OCI-LY3 (cell line): Measurements from ENCODE around the gene MDM4.

ENCODE experiments used
- H2AFZ ChIP-seq: fragments of 200-600, 300-600 bp; shearing (Covaris generic); 2 replicates; pipeline ENCODE4 v1.6.0; 2014; ENCODE audit warnings: antibody characterized with exemption, low read depth, low read length
- H3K27ac ChIP-seq: fragments of 200-600, 300-600 bp; sonication (generic); 2 replicates; pipeline ENCODE4 v1.5.1; 2014; ENCODE audit warnings: mild to moderate bottlenecking, low read length, moderate library complexity, mixed read lengths
- H3K27me3 ChIP-seq: fragments of 200-600, 300-600 bp; sonication (generic); 2 replicates; pipeline ENCODE4 v1.6.1; 2014; ENCODE audit warnings: low read depth, low read length, mixed read lengths
- H3K36me3 ChIP-seq: fragments of 200-600, 300-600 bp; sonication (generic); replicated peaks from 2 replicates; pipeline ENCODE3; 2014; ENCODE audit warnings: low read depth, low read length, mixed read lengths
- H3K4me1 ChIP-seq: fragments of 300-600, 200-600 bp; sonication (generic); 2 replicates; pipeline ENCODE4 v1.6.1; 2014; ENCODE audit warnings: low read length, mixed read lengths
- H3K4me2 ChIP-seq: fragments of 200-600, 300-600 bp; sonication (generic); 2 replicates; pipeline ENCODE4 v1.6.1; 2014; ENCODE audit warnings: low read length, mixed read lengths
- H3K4me3 ChIP-seq: fragments of 300-600, 200-600 bp; sonication (generic); 2 replicates; pipeline ENCODE4 v1.5.1; 2014; ENCODE audit warnings: antibody characterized with exemption, mild to moderate bottlenecking, low read length, moderate library complexity
- H3K79me2 ChIP-seq: fragments of 300-600, 200-600 bp; shearing (Covaris generic); 2 replicates; pipeline ENCODE4 v1.6.1; 2014; ENCODE audit warnings: mild to moderate bottlenecking, low read length, mixed read lengths
- H3K9ac ChIP-seq: fragments of 300-600, 200-600 bp; shearing (Covaris generic); 2 replicates; pipeline ENCODE4 v1.6.0; 2014; ENCODE audit warnings: mild to moderate bottlenecking, low read length, moderate library complexity
- H3K9me3 ChIP-seq: fragments of 200-600, 300-600 bp; shearing (Covaris generic); 2 replicates; pipeline ENCODE4 v1.6.1; 2014; ENCODE audit warnings: low read length, mixed read lengths; ENCODE audit not compliant: insufficient read depth
- H4K20me1 ChIP-seq: fragments of 200-600, 300-600 bp; sonication (generic); 2 replicates; pipeline ENCODE4 v1.6.1; 2016; ENCODE audit warnings: low read length, mixed read lengths; ENCODE audit not compliant: insufficient read depth
- EZH2phosphoT487 ChIP-seq: fragments of 200-600 bp; shearing (Covaris generic); IDR thresholded peaks from 2 replicates; pipeline ENCODE4 v1.6.1; 2018; ENCODE audit warnings: antibody characterized with exemption, mixed run types, low read depth
- TF ChIP-seq, protein P1 (sequence below): fragments of 200-600, 300-600 bp; sonication (generic); IDR thresholded peaks from 2 replicates; pipeline ENCODE4 v1.5.1; 2014; ENCODE audit warnings: antibody characterized with exemption, low read length, low read depth

Gene MDM4

DNA sequence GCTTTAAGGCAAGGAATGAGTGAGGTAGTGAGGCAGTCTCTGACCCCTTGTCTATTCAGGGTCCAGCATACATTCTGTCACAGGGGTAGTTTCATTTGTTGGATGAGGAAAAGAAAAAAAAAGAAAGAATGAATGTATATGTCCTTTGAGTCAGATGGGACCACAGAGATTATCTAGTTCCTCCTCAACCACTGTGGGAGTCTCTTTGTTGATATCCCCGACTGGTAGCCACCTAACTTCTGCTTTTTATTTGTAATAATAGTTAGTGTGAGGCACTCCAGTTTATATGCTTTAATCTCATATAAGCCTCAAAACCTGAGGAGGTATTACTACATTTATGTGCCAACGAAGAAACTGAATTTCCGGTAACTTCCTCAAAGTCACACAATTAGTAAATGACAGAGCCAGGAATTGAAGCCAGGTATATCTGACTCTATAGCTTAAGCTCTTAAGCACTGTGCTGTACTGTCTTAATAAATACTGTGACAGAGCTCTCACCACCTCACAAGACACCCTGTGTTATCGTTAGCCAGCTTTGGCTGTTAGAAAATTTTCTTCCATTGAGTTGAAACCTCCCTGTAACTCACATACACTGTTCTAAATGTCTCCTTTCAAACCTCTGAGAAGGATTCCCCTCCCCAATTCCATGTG, 82.2 kb downstream of the MDM4 start:
- Histone ChIP-seq H3K4me1 (peaks cover 9% of the 10 kb centered on the region), H4K20me1 (no peaks in the 10 kb centered on the region), H2AFZ (no peak overlapping the region), H3K79me2 (no peaks in the 10 kb centered on the region), H3K27me3 (no peaks in the 10 kb centered on the region), H3K9me3 (no peaks in the 10 kb centered on the region), H3K9ac (no peak overlapping the region), H3K4me2 (no peak overlapping the region), H3K4me3 (no peak overlapping the region), H3K27ac (no peak overlapping the region), H3K36me3 (no peaks in the 10 kb centered on the region)
- no peak for TF ChIP-seq EZH2phosphoT487

DNA sequence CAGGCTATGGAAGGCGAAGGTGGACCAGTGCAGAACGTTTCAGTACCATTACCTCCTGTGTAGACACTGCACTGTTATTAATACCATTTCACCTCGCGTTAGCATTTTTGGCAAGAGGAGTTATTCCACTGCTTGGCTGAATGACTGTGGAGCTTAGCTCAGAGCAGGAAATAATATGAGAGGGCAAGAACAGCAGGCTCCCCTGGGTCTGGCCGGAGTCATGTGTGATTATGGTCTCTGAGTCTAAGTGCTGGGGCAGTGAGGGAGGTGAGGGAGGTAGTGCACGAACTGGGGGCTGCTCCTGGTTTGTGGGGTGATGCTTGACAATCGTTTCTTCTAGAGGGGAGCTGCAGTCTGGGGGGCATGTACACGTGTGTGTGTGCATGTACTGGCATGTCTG, 82.9 kb downstream of the MDM4 start:
- no peaks in the 10 kb centered on the region for H3K9me3 ChIP-seq
- no peaks in the 10 kb centered on the region for H4K20me1 ChIP-seq
- no peaks in the 10 kb centered on the region for H3K27me3 ChIP-seq
- peaks cover 9% of the 10 kb centered on the region for H3K4me1 ChIP-seq
- H3K27ac ChIP-seq = no peak overlapping the region
- H3K79me2 ChIP-seq = no peaks in the 10 kb centered on the region
- TF ChIP-seq, protein P1, sequence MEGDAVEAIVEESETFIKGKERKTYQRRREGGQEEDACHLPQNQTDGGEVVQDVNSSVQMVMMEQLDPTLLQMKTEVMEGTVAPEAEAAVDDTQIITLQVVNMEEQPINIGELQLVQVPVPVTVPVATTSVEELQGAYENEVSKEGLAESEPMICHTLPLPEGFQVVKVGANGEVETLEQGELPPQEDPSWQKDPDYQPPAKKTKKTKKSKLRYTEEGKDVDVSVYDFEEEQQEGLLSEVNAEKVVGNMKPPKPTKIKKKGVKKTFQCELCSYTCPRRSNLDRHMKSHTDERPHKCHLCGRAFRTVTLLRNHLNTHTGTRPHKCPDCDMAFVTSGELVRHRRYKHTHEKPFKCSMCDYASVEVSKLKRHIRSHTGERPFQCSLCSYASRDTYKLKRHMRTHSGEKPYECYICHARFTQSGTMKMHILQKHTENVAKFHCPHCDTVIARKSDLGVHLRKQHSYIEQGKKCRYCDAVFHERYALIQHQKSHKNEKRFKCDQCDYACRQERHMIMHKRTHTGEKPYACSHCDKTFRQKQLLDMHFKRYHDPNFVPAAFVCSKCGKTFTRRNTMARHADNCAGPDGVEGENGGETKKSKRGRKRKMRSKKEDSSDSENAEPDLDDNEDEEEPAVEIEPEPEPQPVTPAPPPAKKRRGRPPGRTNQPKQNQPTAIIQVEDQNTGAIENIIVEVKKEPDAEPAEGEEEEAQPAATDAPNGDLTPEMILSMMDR = no peak
- TF ChIP-seq EZH2phosphoT487 = no peak
- no peaks in the 10 kb centered on the region for H3K36me3 ChIP-seq
- no peak overlapping the region for H3K4me3 ChIP-seq
- no peak overlapping the region for H2AFZ ChIP-seq
- no peak overlapping the region for H3K9ac ChIP-seq
- no peak overlapping the region for H3K4me2 ChIP-seq

DNA sequence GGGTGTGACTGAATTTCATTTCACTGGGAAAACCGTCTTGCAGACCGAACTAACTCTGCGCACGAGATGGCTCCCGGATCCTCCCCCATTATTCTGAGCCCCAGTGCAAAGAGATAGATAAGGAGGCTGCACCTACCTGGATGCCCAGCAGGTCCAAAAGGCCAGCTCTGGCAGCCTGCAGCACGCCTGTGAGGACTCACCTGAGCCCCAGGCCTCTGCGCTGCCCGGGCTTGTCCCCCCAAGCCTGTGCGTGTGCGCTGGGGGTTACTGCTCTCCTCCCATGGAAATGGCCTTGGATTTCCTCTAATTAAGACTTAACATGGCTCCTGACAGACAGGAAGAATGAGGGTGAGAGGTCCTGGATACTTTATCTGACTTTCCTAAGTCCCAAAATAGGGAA, 83.4 kb downstream of the MDM4 start:
- no peaks in the 10 kb centered on the region for H3K9me3 ChIP-seq
- TF ChIP-seq EZH2phosphoT487 = no peak
- TF ChIP-seq, protein P1 = no peak
- peaks cover 9% of the 10 kb centered on the region for H3K4me1 ChIP-seq
- H3K36me3 ChIP-seq = no peaks in the 10 kb centered on the region
- H3K9ac ChIP-seq = no peak overlapping the region
- H3K27ac ChIP-seq = no peak overlapping the region
- no peak overlapping the region for H3K4me2 ChIP-seq
- no peak overlapping the region for H3K4me3 ChIP-seq
- H2AFZ ChIP-seq = no peak overlapping the region
- no peaks in the 10 kb centered on the region for H4K20me1 ChIP-seq
- no peaks in the 10 kb centered on the region for H3K79me2 ChIP-seq
- no peaks in the 10 kb centered on the region for H3K27me3 ChIP-seq

DNA sequence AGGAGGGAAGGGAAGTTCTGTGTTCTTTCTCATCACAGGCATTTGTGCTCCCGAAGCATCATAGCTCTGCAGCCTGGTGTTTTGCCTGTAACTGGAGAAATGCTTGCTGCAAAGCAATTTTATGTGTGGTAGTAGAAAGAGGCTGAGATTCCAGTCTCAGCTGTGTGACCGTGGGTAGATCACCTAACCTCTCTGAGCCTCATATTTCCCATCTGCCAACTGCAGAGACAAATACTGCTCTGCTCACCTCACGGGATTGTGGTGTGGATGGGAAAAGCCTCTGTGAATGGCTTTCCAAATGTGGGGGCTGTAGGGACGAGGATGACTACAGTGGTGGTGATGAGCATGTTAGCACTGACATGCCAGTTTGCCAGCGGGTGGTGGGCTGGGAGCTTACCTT, 84.0 kb downstream of the MDM4 start:
- Histone ChIP-seq H3K27ac (no peak overlapping the region), H2AFZ (no peak overlapping the region), H4K20me1 (no peaks in the 10 kb centered on the region), H3K9me3 (no peaks in the 10 kb centered on the region), H3K4me2 (no peak overlapping the region), H3K36me3 (no peaks in the 10 kb centered on the region), H3K4me1 (peaks cover 9% of the 10 kb centered on the region), H3K27me3 (no peaks in the 10 kb centered on the region), H3K9ac (no peak overlapping the region), H3K4me3 (no peak overlapping the region), H3K79me2 (no peaks in the 10 kb centered on the region)
- no peak for TF ChIP-seq EZH2phosphoT487
- TF ChIP-seq, protein P1 = no peak
